A673 (cell line): ENCODE measurements around the gene RHCG. TPM values are rescaled to one million over a fixed set of nuclear protein-coding genes. Genes with fewer than 3 reads are reported as not detected.

Experiments
- BruUV-seq: library from RNA; stranded (reverse); fragments of 400-500 nt; replicated peaks from 2 replicates; lab custom pipeline; 2021; lab: Mats Ljungman, UMichigan
- CTCF ChIA-PET: fragments of 300-600 bp; sonication (Branson Sonifier 250); formaldehyde crosslinking; loops from one replicate; lab custom pipeline; 2022; ENCODE audit warnings: antibody characterized with exemption; lab: Charles Lee
- POLR2A ChIA-PET: fragments of 300-600 bp; sonication (Branson Sonifier 250); formaldehyde crosslinking; loops from one replicate; lab custom pipeline; 2022; ENCODE audit warnings: antibody characterized with exemption; ENCODE audit not compliant: low non-redundant PET; lab: Charles Lee
- DNase-seq: peaks from one replicate; pipeline ENCODE4 v3.0.0-alpha.2; 2015; ENCODE audit warnings: low spot score
- H3K27ac ChIP-seq: fragments of 200-600 bp; sonication (generic); 2 replicates; pipeline ENCODE4 v1.5.1; 2016; ENCODE audit warnings: mixed run types, low read depth, mild to moderate bottlenecking, mixed read lengths, antibody characterized with exemption, low read length; ENCODE audit not compliant: poor library complexity, severe bottlenecking
- H3K27me3 ChIP-seq: fragments of 200-600 bp; sonication (generic); replicated peaks from 2 replicates; pipeline ENCODE4 v1.6.1; 2017; ENCODE audit warnings: mixed run types, low read depth, mild to moderate bottlenecking, mixed read lengths, antibody characterized with exemption, low read length; ENCODE audit not compliant: insufficient read depth, poor library complexity
- H3K36me3 ChIP-seq: fragments of 200-600 bp; sonication (generic); 2 replicates; pipeline ENCODE4 v1.6.1; 2016; ENCODE audit warnings: mixed run types, mild to moderate bottlenecking, mixed read lengths, antibody characterized with exemption, low read length; ENCODE audit not compliant: insufficient read depth, poor library complexity, severe bottlenecking
- H3K4me1 ChIP-seq: fragments of 200-600 bp; sonication (generic); 2 replicates; pipeline ENCODE4 v1.6.1; 2017; ENCODE audit warnings: mixed run types, mild to moderate bottlenecking, mixed read lengths, antibody characterized with exemption, low read length; ENCODE audit not compliant: insufficient read depth, poor library complexity, severe bottlenecking
- H3K4me3 ChIP-seq: fragments of 200-600 bp; sonication (generic); 2 replicates; pipeline ENCODE4 v1.5.1; 2016; ENCODE audit warnings: low read depth, mixed run types, mild to moderate bottlenecking, mixed read lengths, low read length; ENCODE audit not compliant: poor library complexity, severe bottlenecking
- H3K9me3 ChIP-seq: fragments of 200-600 bp; sonication (generic); 2 replicates; pipeline ENCODE4 v1.6.1; 2016; ENCODE audit warnings: mixed run types, low read depth, mild to moderate bottlenecking, mixed read lengths, antibody characterized with exemption, low read length; ENCODE audit not compliant: poor library complexity, severe bottlenecking
- EZH2 ChIP-seq: fragments of 200-600 bp; sonication (generic); IDR thresholded peaks from 2 replicates; pipeline ENCODE4 v1.6.1; 2017; ENCODE audit warnings: borderline replicate concordance, low read depth, mild to moderate bottlenecking, mixed read lengths, antibody characterized with exemption, low read length; ENCODE audit not compliant: poor library complexity, severe bottlenecking
- intact Hi-C: fragments of 100-400 bp; cut with micrococcal nuclease; formaldehyde crosslinking; loops from one replicate; pipeline ENCODE4 v1.10.0; 2022; ENCODE audit not compliant: unreplicated experiment
- total RNA-seq: library from RNA; stranded (reverse); gene quantifications from 2 replicates; pipeline ENCODE4 v1.2.3, GENCODE V29; 2021
- TF ChIP-seq, protein P1 (sequence below): fragments of 300-800, 200-600 bp; sonication (generic); conservative IDR thresholded peaks from 2 replicates; pipeline ENCODE4 v1.5.1; 2017; ENCODE audit warnings: low read depth, mild to moderate bottlenecking, antibody characterized with exemption, low read length, moderate library complexity, mixed read lengths

Gene RHCG
- total RNA-seq, 1 experiment from 2014 or later = 1.4 TPM

GRCh38 chr15:89459271-89460038, 36.9 kb downstream of the RHCG start:
- Histone ChIP-seq H3K4me3 (no peak overlapping the region), H3K27me3 (no peaks in the 10 kb centered on the region), H3K36me3 (no peaks in the 10 kb centered on the region), H3K27ac (no peak overlapping the region), H3K9me3 (no peaks in the 10 kb centered on the region), H3K4me1 (no peaks in the 10 kb centered on the region)
- intact Hi-C loops = no loop called here
- no TSS peak for BruUV-seq
- POLR2A ChIA-PET = no interaction called here
- no peak for TF ChIP-seq EZH2
- TF ChIP-seq, protein P1, sequence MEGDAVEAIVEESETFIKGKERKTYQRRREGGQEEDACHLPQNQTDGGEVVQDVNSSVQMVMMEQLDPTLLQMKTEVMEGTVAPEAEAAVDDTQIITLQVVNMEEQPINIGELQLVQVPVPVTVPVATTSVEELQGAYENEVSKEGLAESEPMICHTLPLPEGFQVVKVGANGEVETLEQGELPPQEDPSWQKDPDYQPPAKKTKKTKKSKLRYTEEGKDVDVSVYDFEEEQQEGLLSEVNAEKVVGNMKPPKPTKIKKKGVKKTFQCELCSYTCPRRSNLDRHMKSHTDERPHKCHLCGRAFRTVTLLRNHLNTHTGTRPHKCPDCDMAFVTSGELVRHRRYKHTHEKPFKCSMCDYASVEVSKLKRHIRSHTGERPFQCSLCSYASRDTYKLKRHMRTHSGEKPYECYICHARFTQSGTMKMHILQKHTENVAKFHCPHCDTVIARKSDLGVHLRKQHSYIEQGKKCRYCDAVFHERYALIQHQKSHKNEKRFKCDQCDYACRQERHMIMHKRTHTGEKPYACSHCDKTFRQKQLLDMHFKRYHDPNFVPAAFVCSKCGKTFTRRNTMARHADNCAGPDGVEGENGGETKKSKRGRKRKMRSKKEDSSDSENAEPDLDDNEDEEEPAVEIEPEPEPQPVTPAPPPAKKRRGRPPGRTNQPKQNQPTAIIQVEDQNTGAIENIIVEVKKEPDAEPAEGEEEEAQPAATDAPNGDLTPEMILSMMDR = no peak
- DNase-seq = no peak
- CTCF ChIA-PET = no interaction called here

- Histone ChIP-seq H3K4me1 (no peaks in the 10 kb centered on the region), H3K36me3 (no peaks in the 10 kb centered on the region), H3K9me3 (no peaks in the 10 kb centered on the region), H3K27ac (no peak overlapping the region), H3K4me3 (no peak overlapping the region), H3K27me3 (no peaks in the 10 kb centered on the region)
- BruUV-seq = no TSS peak
- TF ChIP-seq, protein P1 = no peak
- POLR2A ChIA-PET = no interaction called here
- CTCF ChIA-PET = no interaction called here
- DNase-seq = no peak
- intact Hi-C loops = no loop called here
These were observed 37.9 kb downstream of the RHCG start for GRCh38 chr15:89458440-89458839.

DNA sequence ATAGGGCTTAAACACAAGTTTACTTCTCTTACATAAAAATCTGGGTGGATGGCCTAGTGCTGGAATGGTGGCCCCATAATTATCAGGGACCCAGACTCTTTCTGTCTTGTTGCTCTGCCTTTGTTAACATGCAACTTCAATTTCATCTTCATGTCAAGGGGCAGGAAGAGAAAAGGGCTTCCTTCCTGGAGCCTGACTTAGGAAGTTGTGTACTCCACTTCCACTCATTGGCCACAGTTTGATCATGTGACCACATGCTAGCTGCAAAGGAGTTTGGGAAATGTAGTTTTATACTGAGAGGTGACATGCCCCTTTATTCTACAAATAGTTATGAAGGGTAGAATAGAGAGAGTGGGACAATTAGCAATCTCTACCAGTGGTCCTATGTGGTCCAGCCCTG, 39.3 kb downstream of the RHCG start:
- ChIA-PET POLR2A (no interaction called here), CTCF (no interaction called here)
- TF ChIP-seq EZH2 = no peak
- TF ChIP-seq, protein P1 = no peak
- Histone ChIP-seq H3K4me1 (no peaks in the 10 kb centered on the region), H3K4me3 (no peak overlapping the region), H3K36me3 (no peaks in the 10 kb centered on the region), H3K27me3 (no peaks in the 10 kb centered on the region), H3K27ac (no peak overlapping the region), H3K9me3 (no peaks in the 10 kb centered on the region)
- DNase-seq = peak; percentile 56
- BruUV-seq = no TSS peak
- intact Hi-C loops = no loop called here
